B cell (primary cell): ENCODE data around the gene ZNF839.

Source experiments
- EZH2 ChIP-seq: IDR thresholded peaks from 2 replicates; pipeline ENCODE4 v1.6.1; 2012; ENCODE audit warnings: borderline replicate concordance, low read depth, mild to moderate bottlenecking, moderate library complexity, low read length; ENCODE audit not compliant: insufficient read depth, poor library complexity, severe bottlenecking
- TF ChIP-seq, protein P1 (sequence below): fragments of 200-600 bp; IDR thresholded peaks from one replicate; pipeline ENCODE4 v1.8.0; 2022; ENCODE audit warnings: antibody characterized with exemption, mild to moderate bottlenecking

DNA sequence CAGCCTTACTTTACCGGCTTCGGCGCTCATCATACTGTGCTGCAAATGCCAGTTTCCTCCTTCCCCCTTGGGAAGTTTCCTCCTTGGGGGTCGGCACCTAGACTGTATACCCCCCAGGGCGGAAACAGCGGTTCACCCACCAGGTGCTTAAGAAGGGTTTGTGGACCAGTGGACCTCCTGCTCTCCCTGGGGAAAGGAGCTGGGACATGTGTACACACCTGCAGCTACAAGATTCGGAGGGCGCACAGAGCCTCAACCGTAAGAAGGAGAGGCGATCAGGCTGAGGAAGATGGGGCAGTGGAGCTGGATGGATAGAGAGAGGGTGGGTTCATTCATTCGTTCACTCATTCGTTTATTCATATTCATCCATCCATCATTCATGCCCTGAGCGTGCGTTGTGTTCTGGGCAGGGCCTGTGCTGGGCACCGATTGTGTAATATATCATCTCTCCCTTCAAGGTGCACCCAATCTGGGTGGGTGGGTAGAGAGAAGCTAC lies 717 bp upstream of the ZNF839 start:
- TF ChIP-seq, protein P1, sequence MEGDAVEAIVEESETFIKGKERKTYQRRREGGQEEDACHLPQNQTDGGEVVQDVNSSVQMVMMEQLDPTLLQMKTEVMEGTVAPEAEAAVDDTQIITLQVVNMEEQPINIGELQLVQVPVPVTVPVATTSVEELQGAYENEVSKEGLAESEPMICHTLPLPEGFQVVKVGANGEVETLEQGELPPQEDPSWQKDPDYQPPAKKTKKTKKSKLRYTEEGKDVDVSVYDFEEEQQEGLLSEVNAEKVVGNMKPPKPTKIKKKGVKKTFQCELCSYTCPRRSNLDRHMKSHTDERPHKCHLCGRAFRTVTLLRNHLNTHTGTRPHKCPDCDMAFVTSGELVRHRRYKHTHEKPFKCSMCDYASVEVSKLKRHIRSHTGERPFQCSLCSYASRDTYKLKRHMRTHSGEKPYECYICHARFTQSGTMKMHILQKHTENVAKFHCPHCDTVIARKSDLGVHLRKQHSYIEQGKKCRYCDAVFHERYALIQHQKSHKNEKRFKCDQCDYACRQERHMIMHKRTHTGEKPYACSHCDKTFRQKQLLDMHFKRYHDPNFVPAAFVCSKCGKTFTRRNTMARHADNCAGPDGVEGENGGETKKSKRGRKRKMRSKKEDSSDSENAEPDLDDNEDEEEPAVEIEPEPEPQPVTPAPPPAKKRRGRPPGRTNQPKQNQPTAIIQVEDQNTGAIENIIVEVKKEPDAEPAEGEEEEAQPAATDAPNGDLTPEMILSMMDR: no peak
- TF ChIP-seq EZH2: no peak
